GM18505 (cell line): Measurements from ENCODE around the gene KLHL30.

Experiments
- ATAC-seq: cut with Tn5 transposase; IDR thresholded peaks from one replicate; pipeline ENCODE4 v1.9.1; 2021; ENCODE audit not compliant: unreplicated experiment
- POLR2A ChIP-seq: IDR thresholded peaks from 4 replicates; pipeline ENCODE4 v1.6.1; 2011; ENCODE audit warnings: borderline replicate concordance; ENCODE audit not compliant: insufficient read depth, insufficient read length; ENCODE audit errors: extremely low read depth

The KLHL30 gene

GRCh38 chr2:238157506-238158017, 19.1 kb downstream of the KLHL30 start:
- no peak for TF ChIP-seq POLR2A
- ATAC-seq, result no peak

GRCh38 chr2:238158018-238158508, 19.6 kb downstream of the KLHL30 start:
- TF ChIP-seq POLR2A, result no peak
- no peak for ATAC-seq

GRCh38 chr2:238158509-238159070, 20.1 kb downstream of the KLHL30 start, which contains the start of gene ERFE:
Gene ERFE (plus strand): TSS chr2:238158970. CDS start chr2:238159008, 38 bp downstream.
- ATAC-seq, result peak; percentile 57
- TF ChIP-seq POLR2A, result no peak

GRCh38 chr2:238159071-238159539, 20.6 kb downstream of the KLHL30 start:
- peak; percentile 34 for ATAC-seq
- no peak for TF ChIP-seq POLR2A

- ATAC-seq, result no peak
- TF ChIP-seq POLR2A, result no peak
Observed at GRCh38 chr2:238159661-238160205, 21.3 kb downstream of the KLHL30 start.

- TF ChIP-seq POLR2A, result no peak
- no peak for ATAC-seq
Observed at GRCh38 chr2:238160206-238161129, 22.0 kb downstream of the KLHL30 start.

- no peak for ATAC-seq
- TF ChIP-seq POLR2A, result no peak
Observed at GRCh38 chr2:238161291-238162051, 23.0 kb downstream of the KLHL30 start.

GRCh38 chr2:238162251-238162845, 23.9 kb downstream of the KLHL30 start:
- no peak for ATAC-seq
- TF ChIP-seq POLR2A, result no peak

- ATAC-seq, result no peak
- TF ChIP-seq POLR2A, result no peak
Observed at GRCh38 chr2:238162846-238163441, 24.5 kb downstream of the KLHL30 start.

- no peak for TF ChIP-seq POLR2A
- ATAC-seq, result no peak
Observed at GRCh38 chr2:238163481-238164198, 25.2 kb downstream of the KLHL30 start.

GRCh38 chr2:238164906-238165287, 26.4 kb downstream of the KLHL30 start:
- no peak for TF ChIP-seq POLR2A

More at GRCh38 chr2:238164906-238165287, 26.4 kb downstream of the KLHL30 start:
- ATAC-seq, result no peak
